Lung (tissue), 12 donors: Measurements from ENCODE around the gene MRM2. TPM values are rescaled to one million over a fixed set of nuclear protein-coding genes. Genes with fewer than 3 reads are reported as not detected.
A peak's percentile ranks its signal among the peaks of the same experiment; 100 is the strongest.

Experiments
- ATAC-seq: fragments of 200-7000 bp; cut with Tn5 transposase; one replicate; pipeline ENCODE4 v1.9.1; 2020; ENCODE audit warnings: moderate number of reproducible peaks; ENCODE audit not compliant: insufficient read depth, low FRiP score
- DNase-seq, 3 donors: peaks; one replicate each; pipeline ENCODE4 v3.0.0-alpha.2; 2013 to 2017
- H3K27ac ChIP-seq, 2 donors: one replicate each; pipeline ENCODE4 v1.5.1; 2013; ENCODE audit warnings: mild to moderate bottlenecking in 2 of 2, moderate library complexity in 2 of 2, control low read depth in 1 of 2, inconsistent platforms in 1 of 2, low read depth in 1 of 2, low read length in 1 of 2
- H3K27me3 ChIP-seq, 3 donors: one replicate each; pipeline ENCODE4 v1.5.1; 2013; ENCODE audit warnings: low read length in 2 of 3; ENCODE audit not compliant: control insufficient read depth in 3 of 3, insufficient read depth in 3 of 3
- H3K36me3 ChIP-seq, 4 donors: one replicate each; pipeline ENCODE4 v1.5.1; 2013; ENCODE audit warnings: low read length in 4 of 4, mild to moderate bottlenecking in 1 of 4, moderate library complexity in 1 of 4; ENCODE audit not compliant: control insufficient read depth in 4 of 4, insufficient read depth in 4 of 4
- H3K4me1 ChIP-seq, 5 donors: one replicate each; pipeline ENCODE4 v1.5.1; 2013; ENCODE audit warnings: low read length in 5 of 5, mild to moderate bottlenecking in 2 of 5, moderate library complexity in 1 of 5; ENCODE audit not compliant: control insufficient read depth in 5 of 5, insufficient read depth in 5 of 5
- H3K4me3 ChIP-seq: one replicate; pipeline ENCODE4 v1.5.1; 2013; ENCODE audit warnings: mild to moderate bottlenecking, control low read depth, moderate library complexity
- H3K9ac ChIP-seq, 2 donors: one replicate each; pipeline ENCODE4 v1.5.1; 2013; ENCODE audit warnings: low read length in 2 of 2, control low read depth in 1 of 2; ENCODE audit not compliant: insufficient read depth in 1 of 2
- H3K9me3 ChIP-seq, 4 donors: one replicate each; pipeline ENCODE4 v1.5.1; 2013; ENCODE audit warnings: low read length in 3 of 4, mild to moderate bottlenecking in 1 of 4, moderate library complexity in 1 of 4; ENCODE audit not compliant: control insufficient read depth in 4 of 4, insufficient read depth in 3 of 4
- CTCF ChIP-seq: IDR thresholded peaks from 2 replicates; pipeline ENCODE4 v1.5.1; 2012; ENCODE audit warnings: mild to moderate bottlenecking; ENCODE audit errors: control extremely low read depth, extremely low read depth
- WGBS, 2 donors: extraction: QIAGEN DNeasy Blood & Tissue Kit; methylation state at CpG; one replicate each; pipeline ENCODE4 v1.1.7; 2013; 5-methylcytosine and 5-hydroxymethylcytosine counted together
- polyA plus RNA-seq, 2 donors: library from polyadenylated mRNA; stranded (reverse); fragments of 200-250 nt; gene quantifications; one replicate each; pipeline ENCODE4 v1.2.1, GENCODE V29; 2013
- total RNA-seq, 2 donors: library from RNA; depleted of rRNA in 1 of 2; stranded (reverse); fragments of >200 nt in 1 of 2; gene quantifications; one replicate each; pipeline ENCODE4 v1.2.1, GENCODE V29; 2014 to 2021
- donor health status: control.
- donor health status: control.
- donor health status: Bipolar disorder and iron deficiency.
- donor health status: healthy.
- donor health status: DM: yes; HTN: yes; CAD: no.

Gene MRM2
- total and polyA plus RNA-seq, 4 donors, result 18.7 to 25.5 (median 23.1) TPM

- DNase-seq (no peak), ATAC-seq (peak; percentile 74)
- no peak for TF ChIP-seq CTCF
- no peaks in the 10 kb centered on the region for H3K27me3 ChIP-seq
- H3K36me3 ChIP-seq, result peaks cover 0 to 56% (median 36%) of the 10 kb centered on the region in 4 donors
- peak overlapping the region in 1 of 2 donors; percentile 75 for H3K27ac ChIP-seq
- no peaks in the 10 kb centered on the region for H3K9me3 ChIP-seq
- no peak overlapping the region for H3K9ac ChIP-seq
- 74 to 79% methylated on average over 4 of the region's 4 CpGs for WGBS, 2 donors
- H3K4me1 ChIP-seq, result peaks cover 0 to 7% (median 0%) of the 10 kb centered on the region in 5 donors
- no peak overlapping the region for H3K4me3 ChIP-seq
Measured at GRCh38 chr7:2224934-2225333, 17.1 kb downstream of the MRM2 start.

- no peaks in the 10 kb centered on the region for H3K27me3 ChIP-seq
- peaks cover 0 to 7% (median 0%) of the 10 kb centered on the region in 5 donors for H3K4me1 ChIP-seq
- no peak overlapping the region for H3K4me3 ChIP-seq
- H3K9ac ChIP-seq, result no peak overlapping the region
- no peak for ATAC-seq
- peaks cover 0 to 58% (median 33%) of the 10 kb centered on the region in 4 donors for H3K36me3 ChIP-seq
- peak overlapping the region in 1 of 2 donors; percentile 75 for H3K27ac ChIP-seq
- no peaks in the 10 kb centered on the region for H3K9me3 ChIP-seq
- TF ChIP-seq CTCF, result no peak
- no peak for DNase-seq
- WGBS, 2 donors, result 88 to 98% methylated on average over 13 of the region's 13 CpGs
Measured at GRCh38 chr7:2224491-2224928, 17.5 kb downstream of the MRM2 start.

- Histone ChIP-seq H3K4me3 (no peak overlapping the region), H3K27ac (no peak overlapping the region), H3K9ac (no peak overlapping the region), H3K9me3 (no peaks in the 10 kb centered on the region), H3K36me3 (peaks cover 0 to 61% (median 29%) of the 10 kb centered on the region in 4 donors), H3K4me1 (peaks cover 0 to 7% (median 0%) of the 10 kb centered on the region in 5 donors), H3K27me3 (no peaks in the 10 kb centered on the region)
- ATAC-seq (no peak), DNase-seq (no peak)
- WGBS, 2 donors, result 91 to 95% methylated on average over 17 of the region's 17 CpGs
- no peak for TF ChIP-seq CTCF
Measured at GRCh38 chr7:2223321-2223720, 18.7 kb downstream of the MRM2 start.

- Histone ChIP-seq H3K4me3 (no peak overlapping the region), H3K27ac (no peak overlapping the region), H3K4me1 (peaks cover 0 to 7% (median 0%) of the 10 kb centered on the region in 5 donors), H3K27me3 (no peaks in the 10 kb centered on the region), H3K9me3 (no peaks in the 10 kb centered on the region), H3K9ac (no peak overlapping the region), H3K36me3 (peaks cover 0 to 64% (median 31%) of the 10 kb centered on the region in 4 donors)
- TF ChIP-seq CTCF, result no peak
- ATAC-seq (no peak), DNase-seq (no peak)
- WGBS, 2 donors, result 96% methylated on average over 22 of the region's 22 CpGs
Measured at GRCh38 chr7:2222516-2222915, 19.5 kb downstream of the MRM2 start.
